Vagina (tissue), 2 donors: ENCODE measurements around the gene CTAGE15.
"Not testable (repeated sequence)": the region's sequence is repeated elsewhere in the genome, so short reads cannot be mapped to it uniquely, and the experiment has no call there.

ENCODE experiments used
- POLR2A ChIP-seq, 2 donors: fragments of 450-650 bp; IDR thresholded peaks; one replicate each; pipeline ENCODE4 v1.6.1; 2017; ENCODE audit warnings: antibody characterized with exemption in 2 of 2, mild to moderate bottlenecking in 2 of 2, moderate library complexity in 2 of 2
- POLR2AphosphoS5 ChIP-seq, 2 donors: sonication (generic); formaldehyde crosslinking; IDR thresholded peaks; one replicate each; pipeline ENCODE4 v1.9.0; 2017; ENCODE audit warnings: antibody characterized with exemption in 2 of 2, mild to moderate bottlenecking in 2 of 2, low read depth in 1 of 2; ENCODE audit not compliant: insufficient read depth in 1 of 2
- TF ChIP-seq, protein P1 (sequence below), 3 experiments: fragments of 450-650 bp in 2 of 3; fragments of 200-600 bp in 1 of 3; sonication (generic) in 1 of 3; IDR thresholded peaks; one replicate each; pipeline ENCODE4 v1.5.1; 2017 to 2019; ENCODE audit warnings: antibody characterized with exemption in 3 of 3, mild to moderate bottlenecking in 2 of 3, moderate library complexity in 2 of 3

DNA sequence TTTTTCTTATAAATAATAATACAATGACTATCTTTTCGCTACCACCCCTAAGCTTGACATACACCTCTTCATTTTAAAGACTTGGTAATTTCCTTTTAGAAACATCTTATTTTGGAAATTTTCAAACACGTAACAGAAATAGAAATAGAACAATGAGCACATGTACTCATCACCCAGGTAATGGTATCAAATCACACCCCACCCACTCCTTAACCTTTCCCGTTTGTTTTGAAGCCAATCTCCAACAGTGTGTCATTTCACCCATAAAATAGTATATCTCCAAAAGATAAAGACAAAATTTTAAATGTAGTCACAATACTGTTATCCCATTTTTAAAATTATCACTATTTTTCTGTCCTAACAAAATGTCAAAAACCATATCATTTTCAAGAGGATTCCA, 16.6 kb downstream of the CTAGE15 start:
- TF ChIP-seq, protein P1, sequence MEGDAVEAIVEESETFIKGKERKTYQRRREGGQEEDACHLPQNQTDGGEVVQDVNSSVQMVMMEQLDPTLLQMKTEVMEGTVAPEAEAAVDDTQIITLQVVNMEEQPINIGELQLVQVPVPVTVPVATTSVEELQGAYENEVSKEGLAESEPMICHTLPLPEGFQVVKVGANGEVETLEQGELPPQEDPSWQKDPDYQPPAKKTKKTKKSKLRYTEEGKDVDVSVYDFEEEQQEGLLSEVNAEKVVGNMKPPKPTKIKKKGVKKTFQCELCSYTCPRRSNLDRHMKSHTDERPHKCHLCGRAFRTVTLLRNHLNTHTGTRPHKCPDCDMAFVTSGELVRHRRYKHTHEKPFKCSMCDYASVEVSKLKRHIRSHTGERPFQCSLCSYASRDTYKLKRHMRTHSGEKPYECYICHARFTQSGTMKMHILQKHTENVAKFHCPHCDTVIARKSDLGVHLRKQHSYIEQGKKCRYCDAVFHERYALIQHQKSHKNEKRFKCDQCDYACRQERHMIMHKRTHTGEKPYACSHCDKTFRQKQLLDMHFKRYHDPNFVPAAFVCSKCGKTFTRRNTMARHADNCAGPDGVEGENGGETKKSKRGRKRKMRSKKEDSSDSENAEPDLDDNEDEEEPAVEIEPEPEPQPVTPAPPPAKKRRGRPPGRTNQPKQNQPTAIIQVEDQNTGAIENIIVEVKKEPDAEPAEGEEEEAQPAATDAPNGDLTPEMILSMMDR (IDR thresholded peaks at IDR 0.05): not testable (repeated sequence)
- TF ChIP-seq POLR2A (IDR thresholded peaks at IDR 0.05); POLR2AphosphoS5 (IDR thresholded peaks at IDR 0.05; ENCODE audit: insufficient read depth in 1 of 2, low read depth in 1 of 2): not testable (repeated sequence)
